ENCODE results near the gene SGSM1.

SGSM1 gene

GRCh38 chr22:24953384-24954113 is 147.5 kb downstream of the SGSM1 start:
- no peak for DNase-seq

GRCh38 chr22:24954114-24954463 is 148.1 kb downstream of the SGSM1 start:
- no peak for DNase-seq

- no peak for DNase-seq
Observed at GRCh38 chr22:24954856-24955255, 148.8 kb downstream of the SGSM1 start.

DNA sequence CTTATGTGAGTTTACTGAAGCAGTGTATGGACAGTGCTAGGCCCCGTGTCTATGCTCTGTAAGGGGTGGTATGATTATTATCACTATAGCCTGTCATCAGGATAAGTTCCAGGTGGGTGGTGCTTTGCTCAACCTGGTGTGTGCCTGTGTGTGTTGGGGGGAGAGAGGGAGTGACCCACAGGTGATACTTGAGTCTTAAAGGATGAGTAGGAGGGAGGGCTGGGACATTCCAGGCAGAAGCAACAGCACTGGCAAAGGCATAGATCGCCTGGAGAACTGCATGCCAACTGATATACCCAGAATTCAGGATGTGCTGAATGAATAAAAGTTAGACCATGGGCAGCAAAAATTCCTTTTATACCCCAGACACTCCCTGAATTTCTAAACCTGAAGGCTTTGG is 151.0 kb downstream of the SGSM1 start:
- no peak for DNase-seq

DNA sequence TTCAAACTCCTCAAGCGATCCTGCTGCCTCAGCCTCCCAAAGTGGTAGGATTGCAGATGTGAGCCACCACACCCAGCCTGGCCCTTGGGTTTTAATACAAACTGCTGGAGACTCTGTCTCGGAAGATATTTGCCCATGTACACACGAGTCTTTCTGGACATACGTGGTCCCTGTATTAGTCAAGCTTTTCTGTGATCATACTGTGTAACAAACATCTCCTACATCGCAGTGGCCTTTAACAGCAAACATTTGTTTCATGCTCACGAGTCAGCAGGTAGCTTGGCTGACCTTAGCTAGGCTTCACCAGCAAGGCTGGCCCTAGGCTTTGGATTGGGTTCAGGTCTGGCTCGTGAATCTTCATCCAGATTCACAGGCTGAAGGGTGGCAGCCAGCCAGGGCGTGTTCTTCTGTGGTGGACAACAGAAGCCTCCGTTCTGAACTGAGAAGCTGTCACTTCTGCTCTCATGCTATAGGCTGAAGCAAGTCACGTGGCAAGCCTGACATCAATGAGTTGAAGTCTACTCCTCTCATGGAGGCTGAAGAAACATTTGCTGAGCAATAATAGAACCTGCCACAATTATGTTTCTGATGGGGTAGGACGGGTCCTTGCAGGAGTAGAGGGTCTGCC is 155.3 kb downstream of the SGSM1 start:
- no peak for DNase-seq

DNA sequence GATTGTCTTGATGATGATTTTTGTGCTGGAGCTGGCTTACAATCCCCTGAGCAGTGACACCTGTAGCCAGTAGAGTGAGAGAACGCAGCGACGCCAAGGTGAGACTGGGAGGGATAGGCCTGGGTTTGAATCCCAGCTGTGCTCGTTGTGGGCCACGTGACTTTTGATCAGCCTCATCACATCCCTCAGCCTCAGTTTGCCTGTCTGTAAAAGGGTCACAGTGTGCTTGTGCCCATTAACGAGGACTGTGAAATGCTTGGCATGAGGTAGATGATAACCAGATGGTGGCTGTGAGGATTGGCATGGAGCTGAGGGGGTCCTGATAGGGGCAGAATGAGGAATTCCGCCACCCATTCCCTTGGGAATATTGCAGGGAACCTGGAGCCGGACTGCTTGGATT is 156.1 kb downstream of the SGSM1 start:
- no peak for DNase-seq

GRCh38 chr22:24962835-24963234 is 156.8 kb downstream of the SGSM1 start:
- DNase-seq = no peak

- no peak for DNase-seq
Observed at GRCh38 chr22:24964441-24964840, 158.4 kb downstream of the SGSM1 start.

- no peak for DNase-seq
Observed at GRCh38 chr22:24965822-24966626, 160.0 kb downstream of the SGSM1 start.

GRCh38 chr22:24968066-24968561 is 162.1 kb downstream of the SGSM1 start:
- no peak for DNase-seq

DNA sequence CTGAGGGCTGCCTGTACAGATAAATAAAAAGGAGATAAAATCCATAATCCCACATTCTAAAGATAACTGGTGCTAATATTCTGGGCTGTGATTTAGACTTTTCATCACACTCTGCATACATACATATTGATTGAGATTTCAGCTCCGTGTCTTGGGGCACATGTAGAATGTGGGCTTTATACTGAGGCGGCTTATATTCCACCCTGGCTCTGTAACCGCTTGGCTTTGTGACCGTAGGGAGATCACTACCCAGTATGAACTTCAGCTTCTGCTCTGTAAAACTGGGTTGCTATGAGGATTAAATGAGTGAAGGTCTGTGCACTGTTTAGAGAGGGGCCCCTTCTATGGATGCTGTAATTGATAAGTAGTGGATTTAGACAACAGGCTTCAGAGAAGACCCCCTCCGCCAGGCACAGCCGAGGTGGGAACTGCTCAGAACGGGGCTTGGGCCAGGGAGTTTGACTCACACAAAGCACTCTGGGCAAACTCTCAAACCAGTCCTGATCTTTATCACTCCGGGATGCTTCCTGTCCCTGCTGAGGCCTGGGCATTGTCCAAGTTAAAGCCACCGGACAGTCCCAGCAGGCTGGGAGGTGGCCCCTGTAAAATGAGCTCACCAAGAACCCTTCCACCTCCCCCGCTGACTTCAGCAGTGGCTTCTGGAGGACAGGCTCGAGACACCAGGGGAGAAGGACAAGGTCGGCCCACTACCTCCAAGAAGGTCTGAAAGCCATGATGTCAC is 163.7 kb downstream of the SGSM1 start:
- no peak for DNase-seq

DNA sequence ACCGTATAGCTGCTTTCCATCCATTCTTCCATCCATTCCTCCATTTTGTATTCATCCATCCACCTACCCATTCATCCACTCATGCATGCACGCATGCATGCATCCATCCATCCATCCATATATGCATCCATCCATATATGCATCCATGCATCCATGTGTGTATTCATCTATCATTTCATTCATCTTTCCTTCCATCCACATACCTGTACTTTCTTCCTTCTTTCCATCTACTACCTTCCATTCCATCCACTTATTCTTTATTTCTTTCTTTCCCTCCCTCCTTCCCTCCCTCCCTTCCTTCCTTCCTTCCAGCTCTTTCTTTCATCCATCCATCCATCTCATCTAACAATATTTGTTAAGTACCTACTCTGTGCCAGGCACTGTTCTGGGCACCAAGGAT is 166.4 kb downstream of the SGSM1 start:
- DNase-seq = no peak

DNA sequence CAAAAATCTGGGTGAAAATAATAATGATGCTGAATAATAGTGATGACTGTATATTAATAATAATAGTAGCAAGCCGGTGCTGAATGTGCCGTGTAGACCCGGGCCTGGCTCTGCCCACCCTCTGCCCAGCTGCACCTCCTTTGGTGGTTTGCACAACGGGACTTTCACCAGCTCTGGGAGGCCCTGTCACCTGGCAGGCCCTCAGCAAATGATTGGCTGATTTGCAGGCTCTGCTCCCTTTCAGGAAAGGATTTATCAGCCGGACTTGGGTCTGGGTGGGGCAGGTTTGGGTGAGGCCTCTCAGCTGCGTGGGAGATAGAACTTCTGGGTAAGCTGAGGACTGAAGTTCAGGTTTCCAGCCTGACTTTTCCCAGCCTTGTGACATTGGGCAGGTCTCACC is 167.9 kb downstream of the SGSM1 start:
- no peak for DNase-seq

DNA sequence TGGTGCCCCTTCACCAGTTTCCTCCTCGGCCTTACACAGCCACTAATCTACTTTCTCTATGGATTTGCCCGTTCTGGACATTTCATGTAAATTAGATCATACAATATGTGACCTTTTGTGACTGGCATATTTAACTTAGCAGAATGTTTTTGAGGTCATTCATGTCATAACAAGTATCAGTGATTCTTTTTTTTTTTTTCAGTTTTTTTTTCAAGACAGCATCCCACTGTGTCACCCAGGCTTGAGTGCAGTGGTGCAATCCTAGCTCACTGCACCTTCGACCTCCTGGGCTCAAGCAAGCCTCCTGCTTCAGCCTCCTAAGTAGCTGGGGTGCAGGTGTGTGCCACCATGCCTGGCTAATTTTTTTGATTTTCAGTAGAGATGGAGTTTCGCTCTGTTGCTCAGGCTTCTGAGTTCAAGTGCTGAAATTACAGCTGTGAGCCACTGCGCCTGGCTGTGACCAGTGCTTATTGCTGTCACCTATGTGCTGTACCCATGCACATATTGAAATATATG is 169.2 kb downstream of the SGSM1 start:
- no peak for DNase-seq

DNA sequence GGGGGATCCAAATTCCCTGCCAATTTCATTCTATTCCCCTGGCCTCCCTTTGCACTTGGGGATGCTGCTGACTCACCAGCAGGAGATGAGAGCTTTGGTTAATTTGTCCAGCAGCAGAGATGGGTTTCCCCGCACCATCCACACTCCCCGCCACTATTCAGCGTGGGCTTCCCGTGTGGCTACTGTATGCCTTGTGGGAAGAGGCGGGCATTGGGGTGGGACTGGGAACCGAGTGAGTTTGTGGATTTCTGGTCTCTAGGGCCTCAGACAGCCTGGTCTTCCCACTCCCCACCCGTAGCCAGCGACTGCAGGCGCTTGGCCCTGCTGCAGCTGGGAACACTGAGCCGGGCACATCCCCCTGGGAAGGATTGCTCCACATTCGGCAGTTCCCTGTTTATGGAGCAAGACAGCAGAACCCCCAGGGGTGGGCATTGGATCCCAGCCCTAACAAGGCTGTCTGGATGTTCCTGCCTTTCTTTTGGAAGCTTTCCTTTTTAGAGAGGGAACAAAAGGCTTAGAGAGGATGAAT is 169.9 kb downstream of the SGSM1 start:
- DNase-seq = no peak

GRCh38 chr22:24976442-24977218 is 170.6 kb downstream of the SGSM1 start:
- DNase-seq = no peak
